Muscle of leg (tissue), 11 donors: ENCODE data around the gene FBH1. TPM values are rescaled to one million over a fixed set of nuclear protein-coding genes. Genes with fewer than 3 reads are reported as not detected.
"Not testable (repeated sequence)": the region's sequence is repeated elsewhere in the genome, so short reads cannot be mapped to it uniquely, and the experiment has no call there.

ENCODE experiments used
- DNase-seq: peaks from one replicate; pipeline ENCODE4 v3.0.0; 2013
- H3K27ac ChIP-seq: one replicate; pipeline ENCODE4 v1.5.1; 2013; ENCODE audit warnings: mild to moderate bottlenecking, low read length, control low read depth
- H3K27me3 ChIP-seq: one replicate; pipeline ENCODE4 v1.6.1; 2013; ENCODE audit warnings: low read length; ENCODE audit not compliant: control insufficient read depth, insufficient read depth
- H3K36me3 ChIP-seq: one replicate; pipeline ENCODE4 v1.6.1; 2013; ENCODE audit warnings: low read length; ENCODE audit not compliant: control insufficient read depth, insufficient read depth
- H3K4me1 ChIP-seq: one replicate; pipeline ENCODE4 v1.6.1; 2013; ENCODE audit warnings: low read length; ENCODE audit not compliant: control insufficient read depth, insufficient read depth
- H3K4me3 ChIP-seq: one replicate; pipeline ENCODE4 v1.5.1; 2013; ENCODE audit warnings: low read length, control low read depth
- H3K9me3 ChIP-seq: replicated peaks from 2 replicates; pipeline ENCODE4 v1.6.1; 2013; ENCODE audit warnings: low read depth, low read length; ENCODE audit not compliant: control insufficient read depth
- WGBS: methylation state at CpG from one replicate; pipeline ENCODE4 v1.1.5; 2013; ENCODE audit warnings: missing lambda C conversion rate; ENCODE audit not compliant: insufficient coverage; 5-methylcytosine and 5-hydroxymethylcytosine counted together
- polyA plus RNA-seq, 8 donors: library from polyadenylated mRNA; unstranded; fragments of 120-200 nt; gene quantifications; one replicate each; pipeline versions ENCODE4 v1.2.1 to v1.2.3, GENCODE V29; 2013; ENCODE audit warnings: inconsistent platforms in 1 of 8, low replicate concordance in 1 of 8; ENCODE audit not compliant: insufficient read length in 8 of 8, insufficient read depth in 1 of 8
- total RNA-seq: library from RNA; stranded (reverse); fragments of 120-200 nt; gene quantifications from one replicate; pipeline ENCODE4 v1.2.4, GENCODE V29; 2013

The FBH1 gene
- total and polyA plus RNA-seq, 9 donors: 45.8 to 57.7 (median 53.5) TPM

DNA sequence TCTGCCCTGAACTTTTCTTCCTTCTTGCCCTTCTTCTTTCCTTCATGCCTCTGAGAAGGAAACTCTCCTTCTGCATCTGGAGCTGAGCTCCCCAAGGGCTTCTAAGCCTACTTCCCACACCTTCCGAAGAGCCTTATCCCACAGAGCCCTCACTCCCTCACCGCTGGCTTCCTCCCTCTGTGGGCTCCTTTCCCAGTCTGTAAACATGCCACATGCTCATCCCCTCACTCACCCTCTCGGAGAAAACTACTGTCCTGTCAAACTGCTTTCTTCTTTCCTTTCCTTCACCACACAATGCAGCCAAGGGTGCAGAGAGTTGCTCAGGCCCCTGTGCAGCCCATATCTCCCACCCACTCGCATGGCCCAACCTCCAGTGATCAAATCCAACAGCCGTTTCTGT, 18.4 kb upstream of the FBH1 start:
- no peak for DNase-seq
- 49% methylated on average over 5 of the region's 5 CpGs for WGBS

DNA sequence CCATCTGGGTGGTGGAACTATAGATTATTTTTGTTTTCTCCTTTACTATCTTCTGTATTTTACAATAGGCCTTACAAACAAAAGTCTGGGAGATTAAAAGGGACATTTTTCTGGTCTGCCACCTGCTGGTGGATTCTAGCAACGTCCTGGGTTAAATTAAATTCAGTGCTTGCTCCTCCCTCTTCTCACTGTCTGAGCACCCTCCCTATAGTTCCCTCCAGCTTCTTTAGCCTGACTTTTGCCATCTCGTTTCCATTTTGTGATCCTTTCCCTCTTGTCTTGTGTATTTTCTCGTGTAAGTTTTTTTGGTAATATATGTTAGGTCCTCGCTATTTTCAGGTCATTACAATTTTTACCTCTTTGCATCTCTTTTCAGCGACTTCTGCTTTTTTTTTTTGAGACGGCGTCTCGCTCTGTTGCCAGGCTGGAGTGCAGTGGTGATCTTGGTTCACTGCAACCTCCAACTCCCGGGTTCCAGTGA, 16.5 kb upstream of the FBH1 start:
- H3K27ac ChIP-seq: no peak overlapping the region
- H3K4me1 ChIP-seq: peaks cover 3% of the 10 kb centered on the region
- no peak overlapping the region for H3K4me3 ChIP-seq
- peaks cover 18% of the 10 kb centered on the region for H3K36me3 ChIP-seq
- H3K9me3 ChIP-seq: no peaks in the 10 kb centered on the region
- WGBS: 72% methylated on average over 6 of the region's 9 CpGs
- DNase-seq: peak; percentile 91
- H3K27me3 ChIP-seq: no peaks in the 10 kb centered on the region

More for the DNA sequence above, 18.4 kb upstream of the FBH1 start:
- H3K4me1 ChIP-seq: peaks cover 3% of the 10 kb centered on the region
- no peak overlapping the region for H3K4me3 ChIP-seq
- no peaks in the 10 kb centered on the region for H3K27me3 ChIP-seq
- peaks cover 3% of the 10 kb centered on the region for H3K9me3 ChIP-seq
- H3K36me3 ChIP-seq: peaks cover 11% of the 10 kb centered on the region
- H3K27ac ChIP-seq: peak overlapping the region; percentile 9

DNA sequence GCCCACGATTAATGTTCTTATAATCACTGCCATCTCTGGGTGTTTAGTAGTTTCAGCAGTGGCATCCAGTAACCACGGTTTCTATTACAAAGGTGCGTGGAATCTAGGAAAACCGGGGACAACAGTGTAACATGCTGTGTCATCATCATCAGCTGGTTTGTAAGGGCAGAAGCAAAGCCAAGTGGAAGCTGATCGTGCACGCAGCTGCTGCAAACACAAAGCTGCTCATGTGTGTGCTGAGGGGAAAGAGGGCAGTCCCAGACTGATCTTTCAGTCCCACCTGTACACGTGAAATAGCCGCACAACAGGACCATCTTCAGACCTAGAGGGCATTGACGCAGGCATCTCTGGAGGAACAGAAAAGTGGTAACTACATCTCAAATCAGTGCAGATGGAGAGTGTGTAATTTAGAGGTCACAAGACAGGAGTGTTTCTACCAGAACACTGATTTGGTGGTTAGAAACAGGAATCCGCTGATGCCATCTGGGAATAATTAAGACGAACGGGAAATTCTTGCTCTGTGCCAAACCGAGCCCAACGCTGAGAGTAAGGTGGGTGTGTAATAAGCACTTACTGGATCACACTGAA, 13.8 kb upstream of the FBH1 start:
- no peak for DNase-seq
- H3K4me3 ChIP-seq: no peak overlapping the region
- H3K27me3 ChIP-seq: no peaks in the 10 kb centered on the region
- H3K4me1 ChIP-seq: peaks cover 3% of the 10 kb centered on the region
- 59% methylated on average over 6 of the region's 14 CpGs for WGBS
- H3K36me3 ChIP-seq: peaks cover 22% of the 10 kb centered on the region
- no peaks in the 10 kb centered on the region for H3K9me3 ChIP-seq
- no peak overlapping the region for H3K27ac ChIP-seq

DNA sequence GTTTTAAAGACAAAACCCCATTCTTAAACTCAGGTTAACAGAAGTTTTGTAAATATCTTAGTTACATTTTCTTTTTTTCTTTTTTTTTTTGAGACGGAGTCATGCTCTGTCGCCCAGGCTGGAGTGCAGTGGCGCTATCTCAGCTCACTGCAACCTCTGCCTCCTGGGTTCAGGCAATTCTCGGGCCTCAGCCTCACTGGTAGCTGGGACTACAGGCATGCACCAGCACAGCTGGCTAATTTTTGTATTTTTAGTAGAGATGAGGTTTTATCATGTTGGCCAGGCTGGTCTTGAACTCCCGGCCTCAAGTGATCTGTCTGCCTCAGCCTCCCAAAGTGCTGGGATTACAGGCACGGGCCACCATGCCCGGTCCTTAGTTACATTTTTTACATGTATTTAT, 13.0 kb upstream of the FBH1 start:
- not testable (repeated sequence) for H3K4me3 ChIP-seq, DNase-seq, H3K4me1 ChIP-seq, H3K27me3 ChIP-seq, H3K27ac ChIP-seq, H3K9me3 ChIP-seq
- WGBS: 82% methylated on average over 4 of the region's 7 CpGs
- peaks cover 25% of the 10 kb centered on the region for H3K36me3 ChIP-seq

DNA sequence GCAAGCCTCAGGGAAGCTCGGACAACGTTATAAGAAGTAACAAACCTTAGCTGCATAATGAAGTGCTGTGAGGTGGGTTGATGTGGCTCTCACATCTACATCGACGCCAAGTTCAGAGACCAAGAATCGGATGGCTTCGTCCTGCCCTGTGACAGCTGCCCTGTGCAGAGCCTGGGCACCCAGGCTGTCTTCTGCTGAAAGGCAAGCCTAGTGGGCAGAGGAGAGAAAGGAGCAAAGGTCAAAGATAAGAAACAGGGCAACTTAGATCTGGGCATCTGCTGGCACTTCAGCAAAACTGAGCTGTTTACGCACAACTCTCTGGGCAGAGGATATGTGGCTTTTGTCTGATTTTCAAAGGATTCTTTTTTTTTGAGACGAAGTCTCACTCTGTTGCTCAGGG, 7.1 kb upstream of the FBH1 start:
- Histone ChIP-seq H3K27ac (no peak overlapping the region), H3K9me3 (no peaks in the 10 kb centered on the region), H3K4me1 (peaks cover 4% of the 10 kb centered on the region), H3K27me3 (no peaks in the 10 kb centered on the region), H3K4me3 (no peak overlapping the region), H3K36me3 (peaks cover 42% of the 10 kb centered on the region)
- 93% methylated on average over 6 of the region's 8 CpGs for WGBS
- no peak for DNase-seq

DNA sequence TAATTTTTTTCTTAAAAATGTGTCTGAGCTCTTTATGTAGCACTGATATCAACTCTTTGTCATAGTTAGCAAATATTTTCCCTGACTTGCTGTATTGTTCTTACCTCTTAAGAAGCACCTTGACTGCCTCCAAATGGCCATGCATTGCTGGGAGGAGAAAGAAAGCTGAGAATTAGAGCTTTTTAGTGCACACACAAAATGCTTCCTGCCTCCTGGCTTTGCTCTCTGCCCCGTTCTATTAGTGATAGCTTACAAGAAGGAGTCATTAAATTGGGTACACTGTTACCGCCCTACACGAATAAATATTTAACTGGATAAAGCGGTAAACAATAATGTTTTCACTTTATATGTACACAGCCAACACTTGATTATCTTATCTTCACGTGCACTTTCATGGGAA, 4.4 kb upstream of the FBH1 start:
- Histone ChIP-seq H3K4me1 (peaks cover 13% of the 10 kb centered on the region), H3K27ac (no peak overlapping the region), H3K4me3 (no peak overlapping the region), H3K27me3 (no peaks in the 10 kb centered on the region), H3K9me3 (no peaks in the 10 kb centered on the region), H3K36me3 (peaks cover 35% of the 10 kb centered on the region)
- WGBS: 88% methylated on average over 3 of the region's 5 CpGs
- DNase-seq: no peak

DNA sequence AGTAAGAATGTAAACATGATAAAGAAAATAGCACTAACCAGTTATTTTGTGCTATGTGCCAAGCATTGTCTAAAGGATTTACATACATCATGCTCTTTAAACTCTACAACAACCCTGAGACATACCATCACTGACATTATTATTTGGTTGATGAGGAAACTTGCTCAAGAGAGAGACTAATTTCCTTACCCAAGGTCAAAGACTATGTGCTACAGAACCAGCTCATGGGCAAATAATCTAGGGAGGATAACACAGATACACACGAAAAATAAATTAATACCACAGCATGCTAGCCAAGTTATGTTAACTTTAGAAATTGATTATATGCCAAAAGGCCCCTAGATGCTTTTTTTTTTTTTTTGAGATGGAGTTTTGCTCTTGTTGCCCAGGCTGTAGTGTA, 3.0 kb upstream of the FBH1 start:
- Histone ChIP-seq H3K4me1 (peaks cover 25% of the 10 kb centered on the region), H3K27me3 (no peaks in the 10 kb centered on the region), H3K9me3 (no peaks in the 10 kb centered on the region), H3K4me3 (no peak overlapping the region), H3K36me3 (peaks cover 37% of the 10 kb centered on the region), H3K27ac (no peak overlapping the region)
- WGBS: no CpG with 5 or more reads among the region's 1 CpG
- DNase-seq: no peak

DNA sequence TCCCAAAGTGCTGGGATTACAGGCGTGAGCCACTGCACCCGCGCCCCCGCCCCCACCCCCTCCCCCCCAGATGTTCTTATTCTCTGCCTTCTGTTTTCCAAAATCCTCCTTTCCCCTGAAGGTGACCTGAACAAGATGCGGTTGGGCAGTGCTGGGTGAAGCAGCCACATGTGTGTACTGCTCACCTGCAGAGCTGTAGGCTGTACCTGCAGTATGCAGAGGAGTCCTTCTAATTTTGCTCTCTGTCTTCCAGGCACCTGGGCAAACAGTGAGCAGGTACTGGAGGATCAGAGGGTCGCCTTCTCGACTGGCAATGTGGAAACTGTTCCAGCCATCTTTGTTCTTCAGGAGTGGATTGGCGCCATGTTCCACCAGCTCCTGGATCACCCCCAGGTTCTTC, 2.4 kb upstream of the FBH1 start:
- H3K4me1 ChIP-seq: peaks cover 26% of the 10 kb centered on the region
- WGBS: 95% methylated on average over 4 of the region's 8 CpGs
- no peaks in the 10 kb centered on the region for H3K9me3 ChIP-seq
- no peak overlapping the region for H3K4me3 ChIP-seq
- H3K27ac ChIP-seq: no peak overlapping the region
- peaks cover 37% of the 10 kb centered on the region for H3K36me3 ChIP-seq
- H3K27me3 ChIP-seq: no peaks in the 10 kb centered on the region
- no peak for DNase-seq

DNA sequence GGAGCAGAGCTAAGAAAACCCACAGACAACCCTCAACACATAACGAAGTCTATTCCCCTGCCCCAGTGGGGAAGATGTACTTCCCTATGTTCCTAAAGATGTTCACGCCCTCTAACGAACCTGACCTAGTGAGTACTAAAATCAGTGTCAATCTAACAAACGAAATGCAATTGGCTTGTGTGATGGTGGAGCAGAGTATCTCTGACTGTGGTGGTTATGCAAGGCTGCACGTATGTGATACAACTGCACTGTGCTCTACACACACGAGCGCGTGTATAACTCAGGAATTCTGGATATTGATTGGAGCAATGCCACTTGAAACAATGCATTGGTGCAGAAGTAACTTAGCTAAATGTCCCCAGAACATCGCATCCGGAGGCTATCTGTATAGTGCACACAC, 1.7 kb upstream of the FBH1 start:
- 23% methylated on average over 4 of the region's 10 CpGs for WGBS
- DNase-seq: no peak
- Histone ChIP-seq H3K9me3 (no peaks in the 10 kb centered on the region), H3K36me3 (peaks cover 32% of the 10 kb centered on the region), H3K4me3 (peak overlapping the region; percentile 76), H3K27ac (no peak overlapping the region), H3K27me3 (no peaks in the 10 kb centered on the region), H3K4me1 (peaks cover 26% of the 10 kb centered on the region)

DNA sequence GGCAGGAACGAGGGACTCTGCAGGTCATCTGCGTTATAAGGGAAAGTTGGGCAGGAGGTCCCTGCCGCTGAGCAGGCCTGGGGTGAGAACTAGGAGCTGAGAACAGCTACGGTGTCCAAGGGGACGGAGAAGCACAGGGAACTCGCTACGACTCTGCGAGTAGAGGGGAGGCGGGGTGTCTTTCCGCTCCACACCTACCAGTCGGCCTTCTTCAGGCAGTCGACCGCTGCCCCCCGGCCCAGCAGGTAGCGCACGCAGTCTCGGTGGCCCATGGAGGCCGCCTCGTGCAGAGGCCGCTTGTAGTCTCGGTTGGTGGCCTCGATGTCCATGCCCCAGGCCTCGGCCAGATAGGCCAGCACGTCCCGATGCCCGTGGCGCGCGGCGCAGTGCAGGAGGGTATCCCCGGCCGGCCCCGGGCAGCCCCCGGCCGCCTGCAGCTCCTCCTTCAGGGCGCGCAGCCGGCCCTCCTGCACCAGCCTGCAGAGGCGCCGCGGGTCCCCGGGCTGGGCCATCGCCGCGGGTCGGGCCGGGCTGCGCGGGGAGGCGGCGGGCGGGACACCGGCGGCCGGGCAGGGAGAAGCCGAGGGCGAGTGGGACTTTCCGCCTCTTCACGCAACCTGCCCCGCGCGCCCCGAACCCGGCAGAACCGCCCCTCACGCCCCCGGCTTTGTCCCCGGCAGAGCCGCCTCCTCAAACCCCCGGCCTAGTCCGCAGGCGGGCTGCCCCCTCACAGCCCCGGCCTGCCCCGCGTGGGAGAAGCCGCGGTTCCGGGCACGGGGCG, 1.0 kb upstream of the FBH1 start:
- WGBS: under 1% methylated on average over 79 of the region's 80 CpGs
- Histone ChIP-seq H3K9me3 (no peaks in the 10 kb centered on the region), H3K27ac (peak overlapping the region; percentile 74), H3K36me3 (peaks cover 28% of the 10 kb centered on the region), H3K27me3 (no peaks in the 10 kb centered on the region), H3K4me1 (peaks cover 26% of the 10 kb centered on the region), H3K4me3 (peak overlapping the region; percentile 76)
- no peak for DNase-seq
